ENCODE data around the gene SOWAHA. TPM values are rescaled to one million over a fixed set of nuclear protein-coding genes. Genes with fewer than 3 reads are reported as not detected.
"Not testable (repeated sequence)": the region's sequence is repeated elsewhere in the genome, so short reads cannot be mapped to it uniquely, and the experiment has no call there.

Gene SOWAHA
- total RNA-seq, 1 experiment from 2014 or later, result 0.78 TPM

GRCh38 chr5:132850066-132850465 is 37.0 kb downstream of the SOWAHA start:
- Mint-ChIP-seq H3K27ac (ENCODE audit: unreplicated experiment) (no peak overlapping the region), H3K36me3 (ENCODE audit: insufficient read depth, unreplicated experiment) (no peaks in the 10 kb centered on the region), H3K9me3 (ENCODE audit: low read depth, unreplicated experiment) (no peaks in the 10 kb centered on the region), H3K4me1 (ENCODE audit: low read depth, unreplicated experiment) (peaks cover 13% of the 10 kb centered on the region), H3K27me3 (ENCODE audit: unreplicated experiment) (no peaks in the 10 kb centered on the region), H3K4me3 (ENCODE audit: low read depth, unreplicated experiment) (no peak overlapping the region)
- TF ChIP-seq CTCF (IDR thresholded peaks at IDR 0.05; ENCODE audit: unreplicated experiment), result no peak
- intact Hi-C loops (cut with micrococcal nuclease; ENCODE audit: unreplicated experiment), result no loop called here
- CTCF ChIA-PET, result no interaction called here
- no TSS peak for BruUV-seq (replicated peaks)
- no peak for DNase-seq

- no peak for TF ChIP-seq CTCF (IDR thresholded peaks at IDR 0.05; ENCODE audit: unreplicated experiment)
- intact Hi-C loops (cut with micrococcal nuclease; ENCODE audit: unreplicated experiment), result no loop called here
- Mint-ChIP-seq H3K36me3 (ENCODE audit: insufficient read depth, unreplicated experiment) (no peaks in the 10 kb centered on the region), H3K4me1 (ENCODE audit: low read depth, unreplicated experiment) (peaks cover 13% of the 10 kb centered on the region), H3K9me3 (ENCODE audit: low read depth, unreplicated experiment) (no peaks in the 10 kb centered on the region), H3K27me3 (ENCODE audit: unreplicated experiment) (no peaks in the 10 kb centered on the region), H3K4me3 (ENCODE audit: low read depth, unreplicated experiment) (no peak overlapping the region), H3K27ac (ENCODE audit: unreplicated experiment) (no peak overlapping the region)
- DNase-seq, result no peak
- BruUV-seq (replicated peaks), result no TSS peak
- CTCF ChIA-PET, result interaction anchor here (0.9 kb wide), 1 partner anchor 14 kb away, joined by 3 read pairs; no protein-coding TSS in a partner anchor
Observed at GRCh38 chr5:132853323-132853722, 40.2 kb downstream of the SOWAHA start.

DNA sequence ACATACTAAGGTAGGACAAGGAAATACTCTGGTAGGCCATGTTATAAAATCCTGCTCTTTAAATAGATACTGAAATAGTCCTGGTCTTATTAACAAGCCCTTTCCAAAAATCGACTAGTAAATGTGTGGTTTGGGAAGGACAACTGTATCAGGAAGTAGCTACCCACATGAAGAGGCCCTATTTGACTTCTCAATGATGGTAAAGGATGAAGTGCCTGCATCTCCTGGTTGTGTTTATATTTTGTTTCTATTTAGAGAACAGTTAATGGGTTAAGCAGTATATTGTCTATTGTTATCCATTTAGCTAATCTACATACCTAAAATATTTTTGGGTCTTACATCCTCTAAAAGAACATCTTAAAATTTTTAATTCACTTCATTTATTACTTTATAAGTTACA is 40.7 kb downstream of the SOWAHA start:
- CTCF ChIA-PET, result interaction anchor here (0.9 kb wide), 2 partner anchors 14 to 47 kb away, joined by 3 read pairs; no protein-coding TSS in a partner anchor
- peaks cover 13% of the 10 kb centered on the region for H3K4me1 Mint-ChIP-seq (ENCODE audit: low read depth, unreplicated experiment)
- no peak for DNase-seq
- H3K9me3 Mint-ChIP-seq (ENCODE audit: low read depth, unreplicated experiment), result no peaks in the 10 kb centered on the region
- H3K36me3 Mint-ChIP-seq (ENCODE audit: insufficient read depth, unreplicated experiment), result no peaks in the 10 kb centered on the region
- no peaks in the 10 kb centered on the region for H3K27me3 Mint-ChIP-seq (ENCODE audit: unreplicated experiment)
- no peak overlapping the region for H3K4me3 Mint-ChIP-seq (ENCODE audit: low read depth, unreplicated experiment)
- intact Hi-C loops (cut with micrococcal nuclease; ENCODE audit: unreplicated experiment), result no loop called here
- TF ChIP-seq CTCF (IDR thresholded peaks at IDR 0.05; ENCODE audit: unreplicated experiment), result no peak
- no peak overlapping the region for H3K27ac Mint-ChIP-seq (ENCODE audit: unreplicated experiment)
- BruUV-seq (replicated peaks), result no TSS peak

DNA sequence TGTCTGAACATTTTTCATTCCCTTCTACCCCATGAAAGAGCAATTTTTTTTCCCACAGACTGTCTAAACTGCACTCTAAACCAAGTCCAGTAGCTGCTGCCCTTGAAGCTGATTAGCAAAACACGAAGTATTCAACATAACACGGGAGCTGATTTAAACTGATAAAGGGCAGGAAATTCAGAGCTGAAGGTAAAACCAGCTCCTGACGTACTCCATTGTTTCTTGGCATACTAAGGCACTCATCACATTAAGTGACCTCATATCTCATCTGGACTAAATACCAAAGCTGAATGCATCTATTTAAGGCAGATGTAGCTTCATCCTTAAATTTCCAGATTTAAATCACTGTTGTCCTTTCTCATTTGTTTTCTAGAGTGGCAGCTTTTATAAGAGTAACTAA is 41.2 kb downstream of the SOWAHA start:
- no peak overlapping the region for H3K4me3 Mint-ChIP-seq (ENCODE audit: low read depth, unreplicated experiment)
- peaks cover 10% of the 10 kb centered on the region for H3K4me1 Mint-ChIP-seq (ENCODE audit: low read depth, unreplicated experiment)
- no TSS peak for BruUV-seq (replicated peaks)
- no peaks in the 10 kb centered on the region for H3K36me3 Mint-ChIP-seq (ENCODE audit: insufficient read depth, unreplicated experiment)
- H3K9me3 Mint-ChIP-seq (ENCODE audit: low read depth, unreplicated experiment), result no peaks in the 10 kb centered on the region
- no peak for TF ChIP-seq CTCF (IDR thresholded peaks at IDR 0.05; ENCODE audit: unreplicated experiment)
- no peak for DNase-seq
- H3K27ac Mint-ChIP-seq (ENCODE audit: unreplicated experiment), result no peak overlapping the region
- intact Hi-C loops (cut with micrococcal nuclease; ENCODE audit: unreplicated experiment), result no loop called here
- CTCF ChIA-PET, result interaction anchor here (0.6 to 0.9 kb wide), 2 partner anchors 14 to 47 kb away, joined by 3 read pairs; no protein-coding TSS in a partner anchor
- H3K27me3 Mint-ChIP-seq (ENCODE audit: unreplicated experiment), result no peaks in the 10 kb centered on the region

DNA sequence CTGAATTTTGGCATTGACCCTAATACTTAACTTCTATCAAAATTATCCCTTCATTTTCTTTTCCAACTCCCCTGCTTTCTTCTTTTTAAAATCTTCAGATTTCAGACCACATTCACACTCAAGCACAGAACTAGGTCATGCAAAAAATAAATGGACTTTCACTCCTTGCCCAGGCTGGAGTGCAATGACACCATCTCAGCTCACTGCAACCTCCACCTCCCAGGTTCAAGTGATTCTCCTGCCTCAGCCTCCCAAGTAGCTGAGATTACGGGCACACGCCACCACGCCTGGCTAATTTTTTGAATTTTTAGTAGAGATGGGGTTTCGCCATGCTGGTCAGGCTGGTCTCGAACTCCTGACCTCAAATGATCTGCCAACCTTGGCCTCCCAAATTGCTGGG is 41.9 kb downstream of the SOWAHA start:
- DNase-seq; H3K36me3 Mint-ChIP-seq (ENCODE audit: insufficient read depth, unreplicated experiment); H3K4me1 Mint-ChIP-seq (ENCODE audit: low read depth, unreplicated experiment); H3K27ac Mint-ChIP-seq (ENCODE audit: unreplicated experiment); H3K27me3 Mint-ChIP-seq (ENCODE audit: unreplicated experiment); H3K4me3 Mint-ChIP-seq (ENCODE audit: low read depth, unreplicated experiment); intact Hi-C loops (cut with micrococcal nuclease; ENCODE audit: unreplicated experiment); H3K9me3 Mint-ChIP-seq (ENCODE audit: low read depth, unreplicated experiment); BruUV-seq (replicated peaks); CTCF ChIA-PET: not testable (repeated sequence)

All from Calu3 (cell line).